HepG2 (cell line): Measurements from ENCODE around the gene CERS6. TPM values are rescaled to one million over a fixed set of nuclear protein-coding genes. Genes with fewer than 3 reads are reported as not detected.

Experiments
- ATAC-seq: fragments of 200-7000 bp; cut with Tn5 transposase; 3 replicates; pipeline ENCODE4 v1.9.1; 2020; ENCODE audit warnings: mild to moderate bottlenecking, moderate library complexity
- BruUV-seq: library from RNA; stranded (reverse); fragments of 400-500 nt; replicated peaks from 2 replicates; lab custom pipeline; 2021; lab: Mats Ljungman, UMichigan
- CTCF ChIA-PET: fragments of 300-600 bp; formaldehyde crosslinking; extraction: SDS; loops from one replicate; lab custom pipeline; 2021; ENCODE audit warnings: low total read pairs, inconsistent platforms, low intra/inter-chr PET ratio; lab: Yijun Ruan, JAX
- POLR2A ChIA-PET: fragments of 350-600 bp; sonication (Branson Sonifier 250); formaldehyde crosslinking; loops from one replicate; lab custom pipeline; 2020; ENCODE audit warnings: antibody characterized with exemption, inconsistent platforms; lab: Yijun Ruan, JAX
- DNase-seq: peaks from one replicate; pipeline ENCODE4 v3.0.0-alpha.2; 2015; ENCODE audit warnings: low spot score
- FAIRE-seq: peaks from 3 replicates; lab custom pipeline; 2011; peaks lifted over from hg19 to GRCh38; lab: Jason Lieb, UNC
- H2AFZ ChIP-seq: one replicate; pipeline ENCODE4 v1.6.1; 2011; ENCODE audit warnings: low read length, inconsistent platforms
- H3K27ac ChIP-seq: fragments of 300-600 bp; 3 replicates; pipeline ENCODE4 v1.8.0; 2011; ENCODE audit warnings: mixed run types, mild to moderate bottlenecking, mixed read lengths, low read length, inconsistent platforms; ENCODE audit not compliant: insufficient read depth; ENCODE audit errors: extremely low read length
- H3K27me3 ChIP-seq, 2 experiments: fragments of 200-600 bp in 1 of 2; 2 replicates in 1 of 2; 3 replicates in 1 of 2; pipeline versions ENCODE4 v1.6.0 to v1.8.0; 2011; ENCODE audit warnings: low read length in 2 of 2, mild to moderate bottlenecking in 2 of 2, moderate library complexity in 2 of 2, inconsistent platforms in 1 of 2; ENCODE audit not compliant: insufficient read depth in 2 of 2, control insufficient read depth in 1 of 2
- H3K36me3 ChIP-seq, 2 experiments: fragments of 200-600 bp in 1 of 2; replicated peaks in 1 of 2; 2 replicates in 1 of 2; 3 replicates in 1 of 2; pipeline versions ENCODE4 v1.5.1 to v1.8.0; 2011; ENCODE audit warnings: low read length in 2 of 2, inconsistent platforms in 1 of 2; ENCODE audit not compliant: insufficient read depth in 2 of 2, control insufficient read depth in 1 of 2
- H3K4me1 ChIP-seq: 2 replicates; pipeline ENCODE4 v1.5.1; 2012; ENCODE audit warnings: low read length, inconsistent platforms; ENCODE audit not compliant: insufficient read depth
- H3K4me2 ChIP-seq: 2 replicates; pipeline ENCODE4 v1.6.0; 2011; ENCODE audit warnings: low read depth, low read length, inconsistent platforms
- H3K4me3 ChIP-seq, 3 experiments: fragments of 200-600 bp in 1 of 3; sonication (generic), shearing (Covaris generic) in 1 of 3; replicated peaks in 1 of 3; 2 replicates each; pipeline ENCODE4 v1.5.1; 2011 to 2016; ENCODE audit warnings: low read length in 3 of 3, inconsistent platforms in 2 of 3, low read depth in 2 of 3, mild to moderate bottlenecking in 2 of 3, control low read depth in 1 of 3, mixed read lengths in 1 of 3; ENCODE audit not compliant: insufficient read depth in 1 of 3
- H3K79me2 ChIP-seq: one replicate; pipeline ENCODE4 v1.6.1; 2011; ENCODE audit warnings: low read length, inconsistent platforms; ENCODE audit not compliant: insufficient read depth
- H3K9ac ChIP-seq: 2 replicates; pipeline ENCODE4 v1.6.0; 2011; ENCODE audit warnings: mild to moderate bottlenecking, low read depth, low read length, inconsistent platforms; ENCODE audit not compliant: insufficient read depth
- H3K9me3 ChIP-seq: 2 replicates; pipeline ENCODE4 v1.5.1; 2012; ENCODE audit warnings: mild to moderate bottlenecking, low read length
- H4K20me1 ChIP-seq: 2 replicates; pipeline ENCODE4 v1.6.0; 2011; ENCODE audit warnings: inconsistent platforms, mild to moderate bottlenecking, low read length, moderate library complexity; ENCODE audit not compliant: insufficient read depth
- ARID4A ChIP-seq: sonication (generic); formaldehyde crosslinking; IDR thresholded peaks from 2 replicates; pipeline ENCODE4 v1.5.0; 2020; ENCODE audit warnings: mild to moderate bottlenecking, missing genetic modification reagents, borderline replicate concordance
- ARNT ChIP-seq: fragments of 450-650 bp; IDR thresholded peaks from 2 replicates; pipeline ENCODE4 v1.6.1; 2017
- CREB1 ChIP-seq, 2 experiments: fragments of 450-650 bp in 1 of 2; IDR thresholded peaks; 2 replicates each; pipeline ENCODE4 v1.6.1; 2016 to 2017; ENCODE audit warnings: control low read depth in 1 of 2, mild to moderate bottlenecking in 1 of 2, missing compliant biosample characterization in 1 of 2, missing genetic modification characterization in 1 of 2
- IRF2 ChIP-seq: IDR thresholded peaks from 2 replicates; pipeline ENCODE4 v1.6.1; 2018; ENCODE audit warnings: missing genetic modification reagents, missing compliant biosample characterization
- PATZ1 ChIP-seq: sonication (generic); formaldehyde crosslinking; IDR thresholded peaks from 2 replicates; pipeline ENCODE4 v1.4.0; 2020; ENCODE audit warnings: missing genetic modification reagents
- PTBP1 ChIP-seq: fragments of 200-400 bp; formaldehyde crosslinking; IDR thresholded peaks from 2 replicates; pipeline ENCODE4 v1.6.1; 2018; ENCODE audit warnings: low read length, low read depth; ENCODE audit not compliant: poor library complexity, severe bottlenecking
- SKI ChIP-seq: fragments of 450-650 bp; IDR thresholded peaks from one replicate; pipeline ENCODE4 v1.6.1; 2018; ENCODE audit warnings: mild to moderate bottlenecking; ENCODE audit not compliant: partially characterized antibody
- ZNF160 ChIP-seq: sonication (generic); formaldehyde crosslinking; IDR thresholded peaks from 2 replicates; pipeline ENCODE4 v1.8.0; 2022; ENCODE audit warnings: mild to moderate bottlenecking, inconsistent platforms, missing genetic modification reagents
- ZNF740 ChIP-seq: sonication (generic); formaldehyde crosslinking; IDR thresholded peaks from 2 replicates; pipeline ENCODE4 v1.4.0; 2020; ENCODE audit warnings: missing genetic modification reagents
- ZNF747 ChIP-seq: sonication (generic); formaldehyde crosslinking; IDR thresholded peaks from 2 replicates; pipeline ENCODE4 v1.8.1; 2023; ENCODE audit warnings: missing genetic modification reagents, mild to moderate bottlenecking, borderline replicate concordance
- WGBS: methylation state at CpG from one replicate; pipeline ENCODE4 v1.1.6; 2017; ENCODE audit warnings: low lambda C conversion rate; 5-methylcytosine and 5-hydroxymethylcytosine counted together
- in situ Hi-C: cut with HindIII; loops from 2 replicates; pipeline ENCODE4 v1.10.0; 2017; ENCODE audit warnings: low pct_unique_long_range_greater_than_20kb; ENCODE audit not compliant: extremely low pct_ligation_motif_present
- intact Hi-C: fragments of 100-400 bp; cut with micrococcal nuclease; formaldehyde crosslinking; loops from one replicate; pipeline ENCODE4 v1.10.0; 2022; ENCODE audit not compliant: unreplicated experiment
- polyA plus RNA-seq, 8 experiments: library from polyadenylated mRNA; depleted of rRNA in 3 of 8; stranded (reverse) in 7 of 8; unstranded in 1 of 8; fragments of >200 nt; fragmentation: Illumina TruSeq in 4 of 8; extraction: Trizol in 4 of 8; gene quantifications; 2 replicates each; pipeline versions ENCODE4 v1.2.1 to v1.2.3, GENCODE V29; 2011 to 2016; ENCODE audit warnings: low read depth in 4 of 8, missing spikeins in 1 of 8, mixed read lengths in 1 of 8; ENCODE audit not compliant: insufficient read depth in 1 of 8
- total RNA-seq, 5 experiments: library from RNA; depleted of rRNA; stranded (reverse); fragments of >200 nt; fragmentation: Illumina TruSeq; extraction: Trizol; gene quantifications; 2 replicates each; pipeline ENCODE4 v1.2.3, GENCODE V29; 2016; ENCODE audit warnings: low read depth in 1 of 5
- TF ChIP-seq, protein P1 (sequence below): sonication (generic); formaldehyde crosslinking; conservative IDR thresholded peaks from 2 replicates; pipeline ENCODE4 v1.4.0; 2020; ENCODE audit warnings: missing genetic modification reagents

The CERS6 gene
- total and polyA plus RNA-seq, 2 of the 13 experiments (the other 11 are each of a cell fraction or from before 2014, with no cell fraction given) = 10.1 to 20.3 TPM

GRCh38 chr2:168456521-168457189 is 583 bp downstream of the CERS6 start:
- DNase-seq = peak; percentile 40
- in situ Hi-C loops (no loop called here), intact Hi-C loops (loop anchor here (1.0 kb wide), 3 partner anchors 38 to 249 kb away; no protein-coding TSS in a partner anchor)
- TF ChIP-seq, protein P1, sequence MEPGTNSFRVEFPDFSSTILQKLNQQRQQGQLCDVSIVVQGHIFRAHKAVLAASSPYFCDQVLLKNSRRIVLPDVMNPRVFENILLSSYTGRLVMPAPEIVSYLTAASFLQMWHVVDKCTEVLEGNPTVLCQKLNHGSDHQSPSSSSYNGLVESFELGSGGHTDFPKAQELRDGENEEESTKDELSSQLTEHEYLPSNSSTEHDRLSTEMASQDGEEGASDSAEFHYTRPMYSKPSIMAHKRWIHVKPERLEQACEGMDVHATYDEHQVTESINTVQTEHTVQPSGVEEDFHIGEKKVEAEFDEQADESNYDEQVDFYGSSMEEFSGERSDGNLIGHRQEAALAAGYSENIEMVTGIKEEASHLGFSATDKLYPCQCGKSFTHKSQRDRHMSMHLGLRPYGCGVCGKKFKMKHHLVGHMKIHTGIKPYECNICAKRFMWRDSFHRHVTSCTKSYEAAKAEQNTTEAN (CRISPR knock-in tag) = no peak
- TF ChIP-seq PATZ1 (CRISPR knock-in tag) (peak; percentile 97), ZNF747 (CRISPR knock-in tag) (peak; percentile 82), ZNF740 (CRISPR knock-in tag) (no peak), IRF2 (CRISPR knock-in tag) (no peak; the same call in 1 of the 2 replicates), ARID4A (CRISPR knock-in tag) (peak; percentile 68), SKI (no peak), ZNF160 (0 out of 2 replicates have a peak, but pooled peaks have one; percentile 2), CREB1 (IDR thresholded peaks at IDR 0.05) (no peak), CREB1 (CRISPR knock-in tag; IDR thresholded peaks at IDR 0.05) (no peak), PTBP1 (peak; percentile 91), ARNT (no peak)

More at GRCh38 chr2:168456521-168457189, 583 bp downstream of the CERS6 start:
- POLR2A ChIA-PET = interaction anchor here (0.8 to 2.7 kb wide), 5 partner anchors 8 to 37 kb away, joined by 3 to 23 read pairs (median 6); no protein-coding TSS in a partner anchor
- Histone ChIP-seq H3K27me3 (no peaks in the 10 kb centered on the region; a peak in 1 of 5 replicates), H3K79me2 (peaks cover 45% of the 10 kb centered on the region), H3K4me2 (peak overlapping the region; percentile 93), H4K20me1 (peaks cover 6% of the 10 kb centered on the region; the same call in 1 of the 2 replicates), H3K9me3 (peaks cover 15% of the 10 kb centered on the region), H3K27ac (peak overlapping the region; percentile 80), H3K4me1 (peaks cover 59% of the 10 kb centered on the region), H3K4me3 (peak overlapping the region; percentile 81 to 88 (median 86)), H2AFZ (peak overlapping the region; percentile 52), H3K36me3 (no peaks in the 10 kb centered on the region), H3K9ac (peak overlapping the region; percentile 80)
- ATAC-seq (peak; percentile 67), FAIRE-seq (no peak)
- under 1% methylated on average over 41 of the region's 61 CpGs for WGBS
- BruUV-seq = no TSS peak
- CTCF ChIA-PET = no interaction called here
